HG03095 (cell line): ENCODE data around the gene ULK1.
A peak's percentile ranks its signal among the peaks of the same experiment; 100 is the strongest.
"Not testable (repeated sequence)": the region's sequence is repeated elsewhere in the genome, so short reads cannot be mapped to it uniquely, and the experiment has no call there.

Experiments used
- ATAC-seq: cut with Tn5 transposase; IDR thresholded peaks from one replicate; pipeline ENCODE4 v1.9.1; 2021; ENCODE audit warnings: moderate library complexity; ENCODE audit not compliant: unreplicated experiment

The ULK1 gene

DNA sequence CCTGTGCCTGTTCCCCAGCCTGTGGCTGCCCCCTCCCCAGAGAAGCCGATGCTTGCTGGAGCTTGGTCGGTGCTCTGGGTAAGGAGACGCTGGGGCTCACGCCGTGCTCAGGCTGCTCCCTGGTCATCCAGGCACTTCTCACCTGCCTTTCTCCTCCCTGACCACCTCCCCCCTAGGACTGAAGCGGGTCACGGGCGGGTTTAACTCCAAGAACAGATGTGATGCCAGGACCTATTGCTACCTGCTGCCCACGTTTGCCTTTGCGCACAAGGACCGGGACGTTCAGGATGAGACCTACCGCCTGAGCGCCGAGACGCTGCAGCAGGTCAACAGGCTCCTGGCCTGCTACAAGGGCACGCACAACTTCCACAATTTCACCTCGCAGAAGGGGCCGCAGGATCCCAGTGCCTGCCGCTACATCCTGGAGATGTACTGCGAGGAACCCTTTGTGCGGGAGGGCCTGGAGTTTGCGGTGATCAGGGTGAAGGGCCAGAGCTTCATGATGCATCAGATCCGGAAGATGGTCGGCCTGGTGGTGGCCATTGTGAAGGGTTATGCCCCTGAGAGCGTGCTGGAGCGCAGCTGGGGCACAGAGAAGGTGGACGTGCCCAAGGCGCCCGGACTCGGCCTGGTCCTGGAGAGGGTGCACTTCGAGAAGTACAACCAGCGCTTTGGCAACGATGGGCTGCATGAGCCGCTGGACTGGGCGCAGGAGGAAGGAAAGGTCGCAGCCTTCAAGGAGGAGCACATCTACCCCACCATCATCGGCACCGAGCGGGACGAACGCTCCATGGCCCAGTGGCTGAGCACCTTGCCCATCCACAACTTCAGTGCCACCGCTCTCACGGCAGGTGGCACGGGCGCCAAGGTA is 46.9 kb downstream of the ULK1 start:
- no peak for ATAC-seq

GRCh38 chr12:131941987-131942341 is 47.5 kb downstream of the ULK1 start:
- no peak for ATAC-seq

GRCh38 chr12:131942671-131943070 is 48.2 kb downstream of the ULK1 start:
- ATAC-seq: no peak

DNA sequence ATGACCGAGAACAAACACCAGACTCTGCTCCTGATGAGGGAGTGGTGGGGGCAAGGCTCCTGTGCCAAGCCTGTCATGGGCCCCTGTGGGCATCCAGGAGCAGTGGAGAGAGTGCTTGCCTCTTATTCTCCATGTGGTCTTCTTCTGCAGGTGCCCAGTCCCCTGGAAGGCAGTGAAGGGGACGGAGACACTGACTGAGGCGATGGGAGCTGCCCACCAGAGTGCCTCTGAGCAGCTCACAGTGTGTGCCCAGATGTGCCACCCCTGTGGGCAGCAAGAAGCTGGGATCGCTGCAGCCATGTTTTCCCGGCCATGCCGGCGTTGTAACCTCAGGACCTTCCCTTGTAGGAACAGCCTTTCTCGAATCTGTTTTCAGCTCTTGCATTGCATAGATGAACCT is 49.0 kb downstream of the ULK1 start:
- no peak for ATAC-seq

DNA sequence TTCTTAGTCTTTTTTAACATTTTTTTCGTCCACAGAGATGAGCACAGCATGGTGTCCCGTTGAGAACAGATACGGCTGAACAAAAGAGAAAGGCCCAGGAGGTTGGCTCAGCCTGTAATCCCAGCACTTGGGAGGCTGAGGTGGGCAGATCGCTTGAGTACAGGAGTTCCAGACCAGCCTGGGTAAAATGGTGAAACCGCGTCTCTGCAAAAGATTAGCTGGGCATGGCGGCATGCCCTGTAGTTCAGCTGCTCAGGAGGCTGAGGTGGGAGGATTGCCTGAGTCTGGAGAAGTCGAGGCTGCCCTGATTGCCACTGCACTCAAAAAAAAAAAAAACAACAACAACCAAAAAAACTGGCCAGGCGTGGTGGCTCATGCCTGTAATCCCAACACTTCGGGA is 49.5 kb downstream of the ULK1 start:
- no peak for ATAC-seq

DNA sequence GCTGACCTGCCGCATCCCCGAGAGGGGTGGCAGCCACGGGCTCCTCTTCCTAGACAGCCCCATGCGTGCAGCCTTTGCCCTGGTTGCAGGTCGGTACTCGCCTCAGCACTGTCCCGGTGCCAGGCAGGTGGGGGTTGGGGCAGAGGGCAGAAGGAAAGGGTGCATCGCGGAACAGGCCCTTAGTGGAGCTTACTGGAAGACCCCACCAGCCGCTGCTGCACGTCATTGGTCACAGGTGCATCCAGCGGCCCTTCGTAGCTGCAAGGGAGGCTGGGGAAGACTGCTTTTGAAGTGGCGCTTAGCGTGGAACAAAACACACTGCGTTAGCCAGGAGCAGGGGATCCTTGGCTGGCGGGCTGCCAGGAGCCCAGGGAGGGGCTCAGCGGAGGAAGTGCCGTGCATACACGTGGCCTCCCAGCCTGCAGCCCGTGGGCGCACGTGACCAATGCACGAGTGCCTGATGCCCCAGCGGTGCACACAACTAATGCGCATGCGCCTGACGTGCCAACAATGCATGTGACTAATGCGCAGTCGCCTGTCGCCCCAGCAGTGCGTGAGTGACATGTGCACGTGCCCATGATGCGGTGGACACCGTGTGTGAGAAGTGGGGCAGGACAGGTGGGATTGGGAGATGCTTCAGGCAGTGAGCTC is 50.3 kb downstream of the ULK1 start:
- no peak for ATAC-seq

DNA sequence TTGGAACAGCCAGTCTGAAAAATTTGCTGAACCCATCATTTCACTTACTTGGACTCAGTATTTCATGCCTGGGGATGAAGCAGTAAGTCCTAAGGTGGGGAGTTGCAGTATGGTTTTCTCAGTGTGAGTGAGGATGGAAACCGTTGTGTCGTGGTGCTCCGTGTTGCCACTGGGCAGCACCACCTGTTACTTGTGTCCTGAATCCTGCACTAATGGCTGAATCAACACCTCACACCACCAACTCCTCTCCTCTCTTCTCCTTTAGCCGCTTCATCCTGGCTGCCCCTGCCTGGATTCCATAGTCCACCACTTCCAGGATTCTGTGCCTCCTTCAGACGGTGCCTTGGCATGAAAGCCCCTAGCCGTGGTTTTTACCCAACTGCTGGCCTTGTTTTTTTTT is 52.3 kb downstream of the ULK1 start:
- ATAC-seq: no peak

DNA sequence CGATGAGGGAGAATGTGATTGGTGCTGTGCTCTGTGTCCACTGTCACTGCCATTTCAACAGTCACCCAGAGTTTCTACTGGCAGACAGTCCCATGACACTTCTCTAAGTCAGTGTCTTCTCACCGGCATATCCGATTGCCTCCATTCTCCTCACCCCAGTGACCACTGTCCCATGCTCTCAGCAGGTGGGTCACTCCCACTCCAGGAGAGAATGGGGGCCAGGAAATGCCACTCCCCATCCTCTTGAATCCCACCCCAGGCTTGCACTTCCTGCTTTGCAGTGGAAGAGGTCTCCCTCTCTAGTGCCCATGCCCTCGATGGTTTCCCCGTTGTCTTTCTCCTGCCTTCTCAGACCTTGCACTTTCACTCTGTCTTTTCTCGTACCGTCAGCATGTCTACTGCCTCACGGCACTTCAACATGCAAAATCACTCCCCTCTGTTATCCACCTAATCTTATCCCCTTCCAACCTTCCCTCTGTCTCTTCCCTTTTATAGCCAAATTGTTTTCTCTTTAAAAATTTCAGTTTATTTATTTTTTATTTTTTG is 53.1 kb downstream of the ULK1 start:
- no peak for ATAC-seq

DNA sequence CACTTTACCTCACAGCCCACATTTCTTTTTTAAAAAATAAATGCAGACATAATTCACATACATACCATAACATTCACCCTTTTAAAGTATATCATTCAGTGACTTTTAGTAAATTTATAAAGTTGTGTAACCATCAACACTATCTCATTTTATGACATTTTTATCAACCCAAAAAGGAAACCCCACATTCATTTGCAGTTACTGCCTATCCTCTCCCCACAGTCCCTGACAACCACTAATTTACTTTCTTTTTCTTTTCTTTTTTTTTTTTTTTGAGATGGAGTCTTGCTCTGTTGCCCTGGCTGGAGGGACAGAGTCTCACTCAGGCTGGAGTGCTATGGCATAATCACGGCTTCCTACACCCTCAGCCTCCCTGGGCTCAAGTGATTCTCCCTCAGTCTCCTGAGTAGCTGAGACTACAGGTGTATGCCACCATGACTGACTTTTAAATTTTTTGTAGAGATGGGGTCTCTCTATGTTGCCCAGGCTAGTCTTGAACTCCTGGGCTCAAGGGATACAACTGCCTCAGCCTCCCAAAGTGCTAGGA is 53.8 kb downstream of the ULK1 start:
- ATAC-seq: no peak

DNA sequence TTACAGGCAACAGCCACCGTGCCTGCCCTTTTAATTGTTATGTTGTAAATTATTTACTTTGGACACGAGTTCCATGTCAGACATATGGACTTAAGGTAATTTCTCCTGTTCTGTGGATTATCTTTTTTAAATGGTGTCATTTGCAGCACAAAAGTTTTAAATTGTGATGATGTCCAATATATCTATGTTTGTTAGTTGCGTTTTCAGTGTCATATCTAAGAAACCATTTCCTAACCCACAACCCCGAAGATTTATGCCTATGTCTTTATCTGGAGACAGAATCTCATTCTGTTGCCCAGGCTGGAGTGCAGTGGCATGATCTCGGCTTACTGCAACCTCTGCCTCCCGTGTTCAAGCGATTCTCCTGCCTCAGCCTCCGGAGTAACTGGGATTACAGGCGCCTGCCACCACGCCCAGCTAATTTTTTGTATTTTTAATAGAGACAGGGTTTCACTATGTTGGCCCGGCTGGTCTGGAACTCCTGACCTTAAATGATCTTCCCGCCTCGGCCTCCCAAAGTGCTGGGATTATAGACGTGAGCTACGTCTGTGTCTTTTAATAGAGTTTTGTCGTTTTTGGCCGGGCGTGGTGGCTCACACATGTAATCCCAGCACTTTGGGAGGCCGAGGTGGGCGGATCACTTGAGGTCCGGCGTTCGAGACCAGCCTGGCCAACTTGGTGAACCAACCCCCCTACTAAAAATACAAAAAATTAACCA is 54.5 kb downstream of the ULK1 start:
- ATAC-seq: not testable (repeated sequence)

DNA sequence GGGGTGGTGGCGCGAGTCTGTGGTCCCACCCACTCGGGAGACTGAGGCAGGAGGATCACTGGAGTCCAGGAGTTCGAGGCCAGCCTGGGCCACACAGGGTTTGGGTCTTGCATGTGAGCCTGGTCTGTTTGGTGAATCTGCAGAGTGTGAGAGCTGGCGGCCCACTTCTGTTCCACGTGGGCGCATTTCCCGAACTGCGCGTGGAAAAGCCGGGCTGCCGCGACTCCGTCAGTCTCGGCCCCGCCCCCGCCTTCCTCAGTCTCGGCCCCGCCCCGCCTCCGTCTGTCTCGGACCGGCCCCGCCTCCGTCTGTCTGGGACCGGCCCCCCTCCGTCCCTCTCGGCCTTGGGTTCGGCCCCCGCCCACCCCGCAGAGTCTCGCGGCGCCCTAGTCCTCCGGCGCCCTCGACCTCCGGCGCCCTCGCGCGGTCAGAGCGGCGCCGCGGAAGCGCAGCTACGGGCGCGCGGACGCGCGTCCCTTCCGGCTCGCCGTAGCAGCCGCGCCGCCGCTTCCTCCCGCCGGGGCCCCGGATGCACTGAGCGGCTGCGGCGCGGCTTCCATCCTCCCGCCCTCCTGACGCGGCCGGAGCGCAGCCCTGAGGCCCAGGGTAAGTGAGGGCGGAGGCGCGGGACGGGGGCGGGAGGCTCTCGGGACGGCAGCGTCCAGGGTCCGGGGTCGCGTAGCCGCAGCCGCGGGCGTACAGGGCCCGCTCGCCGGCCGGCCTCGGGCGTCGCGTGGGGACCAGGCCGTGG is 55.2 kb downstream of the ULK1 start, which contains the start of gene EP400:
Gene EP400 (plus strand): TSS at position 512 of the 751 bp plus-strand sequence. CDS start 10,678 bp downstream, outside the sequence.
- peak; percentile 93 for ATAC-seq

- ATAC-seq: peak; percentile 29
Observed at GRCh38 chr12:131950182-131950913, 55.9 kb downstream of the ULK1 start.

DNA sequence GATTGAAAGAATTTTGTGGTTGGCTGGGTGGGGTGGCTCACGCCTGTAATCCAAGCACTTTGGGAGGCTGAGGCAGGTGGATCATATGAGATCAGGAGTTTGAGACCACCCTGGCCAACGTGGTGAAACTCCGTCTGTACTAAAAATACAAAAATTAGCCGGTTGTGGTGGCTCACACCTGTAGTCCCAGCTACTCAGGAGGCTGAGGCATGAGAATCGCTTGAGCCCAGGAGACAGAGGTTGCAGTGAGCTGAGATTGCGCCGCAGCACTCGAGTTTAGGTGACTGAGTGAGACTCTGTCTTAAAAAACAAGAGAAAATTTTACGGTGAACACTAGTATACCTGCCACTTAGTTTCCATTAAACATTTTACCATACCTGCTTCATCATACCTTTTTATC is 59.4 kb downstream of the ULK1 start:
- ATAC-seq: not testable (repeated sequence)

DNA sequence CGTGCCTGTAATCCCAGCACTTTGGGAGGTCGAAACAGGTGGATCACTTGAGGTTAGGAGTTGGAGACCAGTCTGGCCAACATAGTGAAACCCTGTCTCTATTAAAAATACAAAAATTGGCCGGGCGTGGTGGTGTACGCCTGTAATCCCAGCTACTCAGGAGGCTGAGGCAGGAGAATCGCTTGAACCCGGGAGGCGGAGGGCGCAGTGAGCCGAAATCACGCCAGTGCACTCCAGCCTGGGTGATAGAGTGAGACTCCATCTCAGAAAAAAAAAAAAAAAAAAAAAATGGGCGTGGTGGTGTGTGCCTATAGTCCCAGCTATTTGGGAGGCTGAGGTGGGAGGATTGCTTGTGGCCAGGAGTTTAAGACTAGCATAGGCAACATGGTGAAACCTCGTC is 60.0 kb downstream of the ULK1 start:
- not testable (repeated sequence) for ATAC-seq

- no peak for ATAC-seq
Observed at GRCh38 chr12:131959116-131959515, 64.7 kb downstream of the ULK1 start.

DNA sequence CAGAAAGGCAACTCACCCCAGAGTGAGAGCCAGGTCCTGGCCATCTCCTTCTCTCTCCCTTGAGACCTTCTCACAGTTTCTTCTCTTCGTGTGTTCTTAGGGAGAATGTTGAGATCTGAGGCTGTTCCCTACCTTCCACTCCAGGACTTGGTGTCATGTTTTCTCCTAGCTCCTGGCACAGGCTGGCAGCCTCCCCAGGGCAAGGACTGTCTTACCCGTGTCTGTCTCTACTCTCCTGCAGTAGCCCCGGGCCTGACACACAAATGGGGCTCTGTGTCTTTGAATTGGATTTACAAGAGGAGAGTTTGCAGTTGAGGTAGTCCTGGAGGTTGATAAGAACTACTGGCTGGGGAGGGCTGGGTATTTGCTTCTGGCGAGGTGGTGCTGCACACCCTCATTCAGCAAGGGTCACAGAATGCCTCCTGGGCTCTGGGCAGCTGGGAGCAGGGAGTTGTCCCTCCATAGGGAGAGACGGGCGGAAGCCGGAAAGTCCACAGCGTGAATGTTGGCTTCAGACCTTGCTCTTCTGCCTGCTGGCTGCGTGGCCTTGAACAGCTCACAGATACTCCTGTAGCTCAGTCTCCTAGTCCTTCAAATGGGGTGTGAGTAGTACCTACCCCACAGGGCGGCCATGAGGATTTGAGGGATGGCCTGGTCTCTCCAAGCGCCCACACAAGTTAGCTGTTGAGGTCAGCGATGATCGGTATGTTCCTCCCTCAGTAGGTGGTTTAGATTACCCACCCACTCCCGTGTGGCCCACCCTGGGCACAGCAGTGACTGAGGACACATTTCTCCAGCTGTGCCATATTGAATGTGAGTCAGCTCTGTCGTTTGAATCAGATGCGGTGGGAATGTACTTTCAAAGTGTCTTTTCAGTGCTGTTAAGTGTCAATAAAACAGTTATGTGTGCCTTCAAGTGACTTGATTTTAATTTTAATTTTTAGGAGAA is 65.5 kb downstream of the ULK1 start:
- ATAC-seq: no peak

DNA sequence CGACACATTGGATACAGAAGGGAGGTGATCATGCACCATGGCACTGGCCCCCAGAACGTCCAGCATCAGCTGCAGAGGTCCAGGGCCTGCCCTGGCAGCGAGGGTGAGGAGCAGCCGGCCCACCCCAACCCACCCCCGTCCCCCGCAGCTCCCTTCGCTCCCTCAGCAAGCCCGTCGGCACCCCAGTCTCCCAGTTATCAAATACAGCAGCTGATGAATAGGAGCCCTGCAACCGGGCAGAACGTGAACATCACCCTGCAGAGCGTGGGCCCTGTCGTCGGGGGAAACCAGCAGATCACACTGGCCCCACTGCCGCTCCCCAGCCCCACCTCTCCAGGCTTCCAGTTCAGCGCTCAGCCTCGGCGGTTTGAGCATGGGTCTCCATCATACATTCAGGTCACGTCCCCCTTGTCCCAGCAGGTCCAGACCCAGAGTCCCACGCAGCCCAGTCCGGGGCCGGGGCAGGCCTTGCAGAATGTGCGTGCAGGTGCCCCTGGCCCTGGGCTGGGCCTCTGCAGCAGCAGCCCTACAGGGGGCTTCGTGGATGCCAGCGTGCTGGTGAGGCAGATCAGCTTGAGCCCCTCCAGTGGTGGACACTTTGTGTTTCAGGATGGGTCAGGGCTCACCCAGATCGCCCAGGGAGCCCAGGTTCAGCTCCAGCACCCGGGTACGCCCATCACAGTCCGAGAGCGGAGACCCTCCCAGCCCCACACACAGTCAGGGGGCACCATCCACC is 66.3 kb downstream of the ULK1 start:
- not testable (repeated sequence) for ATAC-seq

DNA sequence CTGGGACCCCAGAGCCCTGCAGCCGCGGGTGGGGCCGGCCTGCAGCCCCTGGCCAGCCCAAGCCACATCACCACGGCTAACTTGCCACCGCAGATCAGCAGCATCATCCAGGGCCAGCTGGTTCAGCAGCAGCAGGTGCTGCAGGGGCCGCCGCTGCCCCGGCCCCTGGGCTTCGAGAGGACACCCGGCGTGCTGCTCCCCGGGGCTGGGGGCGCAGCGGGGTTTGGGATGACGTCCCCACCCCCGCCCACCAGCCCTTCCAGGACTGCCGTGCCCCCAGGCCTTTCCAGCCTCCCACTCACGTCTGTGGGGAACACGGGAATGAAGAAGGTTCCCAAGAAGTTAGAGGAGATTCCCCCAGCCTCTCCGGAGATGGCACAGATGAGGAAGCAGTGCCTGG is 66.9 kb downstream of the ULK1 start:
- ATAC-seq: not testable (repeated sequence)
